GM20431 (cell line): Measurements from ENCODE around the gene MCIDAS.

Experiments used
- in situ Hi-C: fragments of 300-500 bp; cut with MseI, MboI; formaldehyde crosslinking; loops from one replicate; pipeline ENCODE4 v1.15.0; 2020; ENCODE audit warnings: low sequenced_read_pairs; ENCODE audit not compliant: unreplicated experiment

The MCIDAS gene

GRCh38 chr5:55222985-55223811 is 3.9 kb downstream of the MCIDAS start:
- in situ Hi-C loops: no loop called here

GRCh38 chr5:55222092-55222984 is 4.8 kb downstream of the MCIDAS start:
- in situ Hi-C loops: no loop called here

GRCh38 chr5:55220433-55221185 is 6.5 kb downstream of the MCIDAS start:
- in situ Hi-C loops: no loop called here

GRCh38 chr5:55219770-55220169 is 7.3 kb downstream of the MCIDAS start:
- in situ Hi-C loops: no loop called here

DNA sequence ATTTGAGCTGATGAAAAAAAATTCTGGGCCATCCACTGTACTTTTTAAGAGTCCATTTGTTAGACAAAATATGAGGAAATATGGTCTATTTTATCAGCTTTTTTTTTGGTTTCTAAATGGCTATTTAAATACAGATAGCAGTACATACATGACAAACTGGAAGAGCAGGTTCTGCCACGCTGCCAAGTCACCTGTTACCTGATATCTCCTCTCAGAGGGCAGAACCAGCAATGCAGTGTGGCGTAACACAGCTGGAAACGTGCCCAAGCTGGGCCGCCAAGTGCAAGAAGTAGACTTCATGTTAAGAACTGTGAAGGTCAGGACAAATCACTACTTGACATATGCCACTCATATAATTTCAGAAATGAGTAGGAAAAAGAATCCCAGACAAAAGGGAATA is 8.1 kb downstream of the MCIDAS start:
- in situ Hi-C loops: no loop called here

DNA sequence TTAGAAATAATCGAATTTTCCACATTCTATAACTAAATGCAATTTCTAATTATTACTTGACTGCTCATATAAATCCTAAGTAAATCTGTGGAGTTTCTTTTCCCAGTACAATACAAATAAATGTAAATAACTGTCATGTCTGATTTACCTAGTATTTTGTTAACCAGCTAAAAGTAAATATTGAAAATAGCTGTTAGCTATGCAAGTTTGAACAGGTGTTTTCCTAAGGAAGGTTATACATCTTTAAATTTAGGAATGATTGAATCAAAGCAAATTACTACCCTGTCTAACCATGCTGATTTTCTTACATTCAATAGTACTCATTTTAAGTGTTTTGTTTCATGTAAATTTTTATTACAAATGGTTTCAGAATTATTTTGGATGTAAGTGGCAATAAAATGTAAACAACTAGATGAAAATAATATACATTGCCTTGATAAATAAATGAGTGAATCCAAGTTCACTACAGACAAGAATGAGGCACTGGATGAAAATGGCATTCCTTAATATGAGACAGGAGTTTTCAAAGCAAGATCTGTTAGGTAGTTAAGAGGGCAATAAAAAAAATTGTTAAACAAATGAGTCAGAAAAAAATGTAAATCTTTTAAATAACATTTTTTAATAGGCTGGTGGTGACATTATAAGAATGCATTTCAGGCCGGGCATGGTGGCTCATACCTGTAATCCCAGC is 15.8 kb downstream of the MCIDAS start:
- in situ Hi-C loops: no loop called here

GRCh38 chr5:55205001-55205400 is 22.1 kb downstream of the MCIDAS start:
- in situ Hi-C loops: no loop called here

DNA sequence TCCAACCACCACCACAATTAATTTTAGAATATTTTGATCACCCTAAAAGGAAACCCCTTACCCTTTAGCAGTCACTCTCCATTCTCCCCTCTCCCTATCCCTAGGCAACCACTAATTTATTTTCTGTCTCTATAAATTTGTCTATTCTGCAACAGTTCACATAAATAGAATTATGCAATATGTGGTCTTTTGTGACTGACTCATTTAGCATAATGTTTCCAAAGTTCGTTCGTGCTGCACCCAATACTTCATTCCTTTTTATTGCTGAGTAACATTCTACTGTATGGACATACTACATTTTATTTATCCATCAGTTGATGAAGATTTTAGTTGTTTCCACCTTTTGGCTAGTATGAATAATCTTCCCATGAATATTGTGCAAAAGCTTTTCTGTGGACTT is 36.0 kb downstream of the MCIDAS start:
- in situ Hi-C loops: loop anchor here (25.0 kb wide), 1 partner anchor 496 kb away; no protein-coding TSS in a partner anchor

GRCh38 chr5:55188656-55189540 is 38.2 kb downstream of the MCIDAS start:
- in situ Hi-C loops: loop anchor here (25.0 kb wide), 1 partner anchor 498 kb away; no protein-coding TSS in a partner anchor

DNA sequence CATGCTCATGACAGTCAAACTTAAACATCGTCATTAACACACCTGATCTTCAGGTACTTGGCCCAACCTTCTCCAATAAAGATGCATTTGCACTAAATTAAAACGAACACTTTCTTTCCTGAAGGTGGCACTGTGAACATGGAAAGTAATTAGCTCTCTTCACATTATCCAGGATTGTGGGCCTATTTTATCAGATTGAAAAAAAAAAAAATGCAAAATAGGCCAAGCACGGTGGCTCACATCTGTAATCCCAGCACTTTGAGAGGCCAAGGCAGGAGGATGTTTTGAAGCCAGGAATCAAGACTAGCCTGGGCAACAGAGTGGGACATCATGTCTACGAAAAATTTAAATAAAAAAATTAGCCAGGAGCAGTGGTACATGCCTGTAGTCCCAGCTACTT is 39.7 kb downstream of the MCIDAS start:
- in situ Hi-C loops: loop anchor here (25.0 kb wide), 1 partner anchor 500 kb away; no protein-coding TSS in a partner anchor

DNA sequence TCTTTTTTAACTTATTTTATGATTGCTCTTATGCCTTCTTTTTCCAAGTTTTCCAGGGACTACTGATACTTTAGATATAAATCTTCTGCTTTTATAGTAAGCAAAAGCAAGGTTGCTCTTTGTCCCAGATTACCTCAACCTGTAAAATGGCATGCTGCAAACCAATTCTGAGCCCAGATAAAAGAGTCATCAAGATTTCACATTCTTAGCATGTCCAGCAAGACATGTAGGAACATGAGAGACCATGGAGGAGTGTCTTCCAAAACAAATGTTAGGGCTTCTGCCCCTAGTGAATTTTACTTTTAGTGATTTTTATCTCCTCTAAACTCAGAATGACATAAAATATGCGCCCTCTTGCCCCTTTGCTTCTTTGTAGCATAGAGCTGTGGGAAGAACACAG is 47.1 kb downstream of the MCIDAS start:
- in situ Hi-C loops: loop anchor here (25.0 kb wide), 1 partner anchor 507 kb away; no protein-coding TSS in a partner anchor

GRCh38 chr5:55177078-55177477 is 50.0 kb downstream of the MCIDAS start:
- in situ Hi-C loops: loop anchor here (25.0 kb wide), 1 partner anchor 510 kb away; no protein-coding TSS in a partner anchor

DNA sequence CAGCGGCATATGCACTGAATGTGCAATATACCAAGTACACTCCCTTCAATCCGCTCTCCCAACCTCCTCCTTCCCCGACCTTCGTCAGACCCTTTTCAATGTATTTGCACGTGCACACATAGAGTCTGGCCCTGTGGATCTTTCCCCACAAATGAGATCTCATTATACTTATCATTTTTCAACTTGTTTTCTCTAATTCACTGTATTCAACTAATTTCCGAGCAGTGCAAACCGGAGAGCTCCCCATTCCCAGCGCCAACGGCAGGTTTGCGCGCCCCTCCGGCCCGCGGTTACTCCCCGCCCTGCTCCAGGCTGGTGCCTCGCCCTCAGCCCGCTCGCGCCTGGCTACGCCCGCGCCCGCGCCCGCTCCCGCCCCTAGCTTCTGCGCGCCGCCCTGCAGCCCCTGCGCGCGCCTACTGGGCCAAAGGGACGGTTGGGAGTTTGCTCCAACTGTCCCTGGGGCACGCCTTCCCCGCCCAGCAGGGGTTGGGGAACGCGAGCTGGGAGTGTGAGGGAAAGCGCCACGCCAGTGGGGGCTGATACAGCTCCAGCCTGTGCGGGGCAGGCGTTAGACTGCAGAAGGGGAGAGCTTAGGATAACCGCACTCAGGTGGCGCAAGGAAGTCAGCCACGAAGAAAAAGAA is 50.8 kb downstream of the MCIDAS start:
- in situ Hi-C loops: loop anchor here (25.0 kb wide), 1 partner anchor 511 kb away; no protein-coding TSS in a partner anchor

GRCh38 chr5:55175781-55176175 is 51.3 kb downstream of the MCIDAS start:
- in situ Hi-C loops: loop anchor here (25.0 kb wide), 1 partner anchor 512 kb away; no protein-coding TSS in a partner anchor

GRCh38 chr5:55173687-55174230 is 53.4 kb downstream of the MCIDAS start:
- in situ Hi-C loops: no loop called here

GRCh38 chr5:55172937-55173686 is 54.0 kb downstream of the MCIDAS start, which contains the start of gene CDC20B:
Gene CDC20B (minus strand): TSS chr5:55173177. CDS start chr5:55173000, 177 bp downstream.
- in situ Hi-C loops: no loop called here
